NCI-H1092 treated with DMSO at 0.1 percent for 48 hours (cell line): Measurements from ENCODE around the gene MYO10.

Source experiments
- DNase-seq: peaks from one replicate; lab custom pipeline; 2025; lab: John Stamatoyannopoulos, UW

The MYO10 gene

GRCh38 chr5:16618138-16618897 is 317.8 kb downstream of the MYO10 start:
- peak; percentile 75 for DNase-seq

GRCh38 chr5:16617274-16617968 is 318.7 kb downstream of the MYO10 start:
- DNase-seq = peak; percentile 39

- peak; percentile 58 for DNase-seq
Observed at GRCh38 chr5:16616536-16617273, 319.4 kb downstream of the MYO10 start, which contains the start of gene RETREG1. RETREG1 (minus strand) TSS chr5:16616997; CDS start chr5:16616971, 26 bp downstream.

GRCh38 chr5:16615741-16616535 is 320.1 kb downstream of the MYO10 start:
- peak; percentile 21 for DNase-seq

- no peak for DNase-seq
Observed at GRCh38 chr5:16612007-16612406, 324.1 kb downstream of the MYO10 start.
